AG04449 (cell line): ENCODE data around the gene ANXA1.

Experiments
- CTCF ChIA-PET: fragments of 350-600 bp; formaldehyde crosslinking; extraction: SDS; loops from one replicate; lab custom pipeline; 2021; ENCODE audit warnings: antibody characterized with exemption; lab: Yijun Ruan, JAX
- POLR2A ChIA-PET: fragments of 400-600, 350-600 bp; formaldehyde crosslinking; extraction: SDS; loops from one replicate; lab custom pipeline; 2020; ENCODE audit warnings: antibody characterized with exemption, inconsistent platforms; lab: Yijun Ruan, JAX
- DNase-seq: peaks from one replicate; pipeline ENCODE4 v3.0.0-alpha.2; 2010; ENCODE audit warnings: low read depth, low spot score
- H3K4me3 ChIP-seq: 2 replicates; pipeline ENCODE4 v1.5.1; 2011; ENCODE audit warnings: low read depth, mild to moderate bottlenecking, control low read depth, low read length
- TF ChIP-seq, protein P1 (sequence below): IDR thresholded peaks from one replicate; pipeline ENCODE4 v1.5.1; 2011; ENCODE audit warnings: mild to moderate bottlenecking, moderate library complexity, low read length, control low read depth, inconsistent platforms; ENCODE audit not compliant: insufficient read depth; ENCODE audit errors: missing control alignments

ANXA1 gene

DNA sequence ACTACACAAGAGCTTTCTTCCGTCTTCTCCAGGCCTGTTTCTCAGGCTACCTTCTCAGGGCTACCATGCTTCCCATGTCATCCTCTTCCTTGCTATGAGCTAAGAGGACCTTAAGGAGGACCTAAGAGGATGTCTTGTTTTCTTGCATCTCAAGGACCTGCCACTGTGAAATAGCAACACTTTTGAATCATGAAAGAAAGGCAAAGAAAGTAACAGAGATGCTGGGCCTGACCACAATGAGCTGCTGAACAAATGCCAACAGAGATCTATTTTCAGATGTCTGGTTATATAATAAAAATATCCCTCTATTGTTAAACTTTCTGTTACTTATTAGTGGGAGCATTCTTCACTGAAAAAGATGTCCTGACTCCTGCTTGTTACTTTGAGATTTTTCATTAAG is 36.7 kb upstream of the ANXA1 start:
- POLR2A ChIA-PET: no interaction called here
- H3K4me3 ChIP-seq: no peak overlapping the region
- CTCF ChIA-PET: interaction anchor here (0.6 to 5.9 kb wide), 8 partner anchors 7 to 86 kb away, joined by 3 to 34 read pairs (median 3); no protein-coding TSS in a partner anchor
- TF ChIP-seq, protein P1, sequence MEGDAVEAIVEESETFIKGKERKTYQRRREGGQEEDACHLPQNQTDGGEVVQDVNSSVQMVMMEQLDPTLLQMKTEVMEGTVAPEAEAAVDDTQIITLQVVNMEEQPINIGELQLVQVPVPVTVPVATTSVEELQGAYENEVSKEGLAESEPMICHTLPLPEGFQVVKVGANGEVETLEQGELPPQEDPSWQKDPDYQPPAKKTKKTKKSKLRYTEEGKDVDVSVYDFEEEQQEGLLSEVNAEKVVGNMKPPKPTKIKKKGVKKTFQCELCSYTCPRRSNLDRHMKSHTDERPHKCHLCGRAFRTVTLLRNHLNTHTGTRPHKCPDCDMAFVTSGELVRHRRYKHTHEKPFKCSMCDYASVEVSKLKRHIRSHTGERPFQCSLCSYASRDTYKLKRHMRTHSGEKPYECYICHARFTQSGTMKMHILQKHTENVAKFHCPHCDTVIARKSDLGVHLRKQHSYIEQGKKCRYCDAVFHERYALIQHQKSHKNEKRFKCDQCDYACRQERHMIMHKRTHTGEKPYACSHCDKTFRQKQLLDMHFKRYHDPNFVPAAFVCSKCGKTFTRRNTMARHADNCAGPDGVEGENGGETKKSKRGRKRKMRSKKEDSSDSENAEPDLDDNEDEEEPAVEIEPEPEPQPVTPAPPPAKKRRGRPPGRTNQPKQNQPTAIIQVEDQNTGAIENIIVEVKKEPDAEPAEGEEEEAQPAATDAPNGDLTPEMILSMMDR: no peak
- DNase-seq: no peak

DNA sequence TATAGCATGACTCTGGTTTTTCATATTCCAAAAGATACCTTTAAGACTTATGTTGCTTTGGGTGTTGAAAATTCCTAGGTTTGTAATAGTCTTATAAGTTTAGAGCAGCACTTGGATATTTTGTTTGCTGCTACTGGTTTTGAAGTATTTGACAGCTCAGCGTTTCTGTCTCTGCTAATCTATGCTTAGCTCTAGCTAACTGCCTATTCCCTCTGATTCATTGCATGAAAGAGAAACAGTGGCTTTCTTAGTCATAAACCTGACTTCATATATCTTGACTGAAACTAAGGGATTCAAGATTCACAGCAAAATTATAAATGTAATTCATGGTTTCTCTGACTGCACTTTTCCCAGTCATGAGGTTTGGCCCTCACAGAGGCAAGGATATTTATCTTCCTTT is 35.6 kb upstream of the ANXA1 start:
- ChIA-PET POLR2A (no interaction called here), CTCF (interaction anchor here (0.9 to 5.9 kb wide), 2 partner anchors 8 to 78 kb away, joined by 3 to 34 read pairs; no protein-coding TSS in a partner anchor)
- TF ChIP-seq, protein P1: no peak
- DNase-seq: no peak
- H3K4me3 ChIP-seq: no peak overlapping the region

DNA sequence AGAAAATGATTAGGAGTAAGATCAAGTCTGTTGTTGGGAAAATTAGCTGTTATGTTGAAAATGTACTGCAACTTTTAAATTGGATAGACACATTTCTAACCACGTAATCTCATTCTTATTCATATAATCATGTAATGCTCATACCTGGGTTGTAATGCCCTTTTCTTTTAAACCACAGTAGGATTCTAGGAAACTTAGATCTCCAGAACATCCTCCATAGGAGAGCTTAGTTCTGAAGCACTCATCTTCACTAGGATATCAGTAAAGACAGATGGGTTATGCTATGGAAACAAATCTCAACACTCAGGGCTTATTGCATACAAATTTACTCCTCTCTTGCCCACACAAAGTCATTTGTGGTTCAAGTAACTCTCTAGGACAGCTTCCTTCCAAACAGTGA is 34.8 kb upstream of the ANXA1 start:
- ChIA-PET POLR2A (interaction anchor here (1.4 kb wide), 1 partner anchor 56 kb away, joined by 3 read pairs; no protein-coding TSS in a partner anchor), CTCF (interaction anchor here (0.8 to 5.9 kb wide), 4 partner anchors 9 to 83 kb away, joined by 3 to 34 read pairs (median 4); no protein-coding TSS in a partner anchor)
- TF ChIP-seq, protein P1: no peak

DNA sequence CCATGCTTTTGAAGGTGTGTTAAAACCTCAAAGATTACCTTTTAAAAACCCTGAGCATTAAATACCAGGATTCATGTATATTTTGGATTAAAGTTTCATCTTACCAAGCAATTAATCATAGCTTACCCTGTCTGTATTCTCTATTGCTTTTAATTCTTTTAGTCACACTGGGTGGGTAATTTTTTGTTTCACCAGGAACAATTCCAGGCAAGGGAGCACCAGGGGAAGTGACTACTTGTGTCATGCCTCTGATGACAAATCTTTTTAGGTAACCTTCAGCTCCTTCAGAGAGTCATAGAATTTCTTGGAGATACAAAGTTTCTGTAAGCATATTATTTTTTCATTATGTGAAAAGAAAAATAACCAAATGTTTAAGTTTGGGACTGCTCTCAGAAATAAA is 33.4 kb upstream of the ANXA1 start:
- POLR2A ChIA-PET: interaction anchor here (0.6 kb wide), 1 partner anchor 10 kb away, joined by 3 read pairs; no protein-coding TSS in a partner anchor
- DNase-seq: no peak
- TF ChIP-seq, protein P1: no peak
- no peak overlapping the region for H3K4me3 ChIP-seq
- CTCF ChIA-PET: interaction anchor here (1.1 to 5.9 kb wide), 2 partner anchors 10 to 64 kb away, joined by 3 to 34 read pairs; no protein-coding TSS in a partner anchor

More for the DNA sequence above, 34.8 kb upstream of the ANXA1 start:
- DNase-seq: no peak
- H3K4me3 ChIP-seq: no peak overlapping the region

DNA sequence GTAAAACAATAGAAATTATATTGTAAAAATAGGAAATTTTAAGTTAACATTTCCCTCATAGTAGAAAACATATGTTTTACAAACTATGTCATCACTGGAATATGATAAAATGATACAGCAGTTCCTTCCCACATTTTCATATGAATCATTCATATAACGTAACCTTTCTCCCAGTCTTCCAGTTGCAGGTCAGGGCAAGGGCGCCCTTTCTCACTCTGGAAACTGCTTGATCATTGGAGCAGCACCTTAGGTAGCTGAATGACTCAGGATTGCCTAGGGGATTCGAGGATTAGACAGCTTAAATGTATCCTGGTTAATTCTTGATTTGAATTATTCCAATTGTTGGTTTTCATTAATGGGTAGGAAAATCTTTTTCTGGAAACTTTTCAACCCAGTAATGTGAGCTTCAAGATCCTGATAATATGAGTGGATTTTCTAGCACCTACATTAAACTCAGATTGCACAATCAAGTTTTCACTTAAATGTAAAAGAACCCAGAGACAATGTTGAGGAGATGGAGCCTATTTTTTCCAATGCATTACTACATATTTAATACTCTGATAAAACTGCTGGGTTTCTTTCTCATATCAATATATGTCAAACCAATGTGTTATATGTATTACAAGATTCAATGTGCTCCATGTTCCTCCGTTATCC is 32.6 kb upstream of the ANXA1 start:
- CTCF ChIA-PET: interaction anchor here (0.8 to 5.9 kb wide), 4 partner anchors 11 to 55 kb away, joined by 3 to 34 read pairs (median 4); no protein-coding TSS in a partner anchor
- no peak for DNase-seq
- TF ChIP-seq, protein P1: no peak
- POLR2A ChIA-PET: interaction anchor here (0.6 kb wide), 2 partner anchors 11 to 1419 kb away, joined by 3 to 4 read pairs; no protein-coding TSS in a partner anchor
- no peak overlapping the region for H3K4me3 ChIP-seq

DNA sequence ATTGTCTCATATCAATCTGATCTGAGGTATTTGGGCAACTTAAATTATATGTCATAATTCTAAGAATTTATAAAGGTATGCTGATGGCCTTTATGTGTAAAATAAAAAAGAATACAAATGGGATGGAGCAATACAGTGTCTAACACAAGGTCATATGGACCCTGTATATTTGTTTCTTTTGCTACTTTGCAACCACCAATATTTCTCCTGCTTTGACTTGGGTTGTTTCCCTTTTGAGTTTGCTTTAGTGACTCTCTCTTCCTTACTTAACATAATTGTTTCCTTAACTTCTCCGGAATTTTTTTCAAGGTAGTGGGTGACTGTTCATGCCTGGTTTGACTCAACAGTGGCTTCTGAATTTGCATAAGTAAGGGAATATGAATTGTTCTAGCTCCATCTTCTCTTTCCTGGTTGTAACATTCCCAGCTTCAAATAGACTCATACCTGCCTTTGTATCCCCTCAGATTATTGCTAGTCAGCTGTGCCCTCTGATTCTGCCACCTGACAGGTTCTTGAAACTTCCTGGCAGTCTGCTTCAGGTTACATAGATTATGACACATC is 30.2 kb upstream of the ANXA1 start:
- H3K4me3 ChIP-seq: no peak overlapping the region
- ChIA-PET CTCF (interaction anchor here (0.9 to 1.3 kb wide), 2 partner anchors 14 to 263 kb away, joined by 3 to 5 read pairs; no protein-coding TSS in a partner anchor), POLR2A (no interaction called here)
- DNase-seq: no peak
- TF ChIP-seq, protein P1: no peak
